Peyer's patch (tissue), 4 donors: Measurements from ENCODE around the gene DENND11. TPM values are rescaled to one million over a fixed set of nuclear protein-coding genes. Genes with fewer than 3 reads are reported as not detected.

ENCODE experiments used
- DNase-seq, 3 donors: peaks; one replicate each; pipeline ENCODE4 v3.0.0-alpha.2; 2017 to 2019
- H3K27ac ChIP-seq, 4 donors: fragments of 200-600 bp; sonication (generic); one replicate each; pipeline ENCODE4 v1.5.1; 2016 to 2019
- H3K27me3 ChIP-seq, 2 donors: fragments of 200-600 bp; sonication (generic); one replicate each; pipeline ENCODE4 v1.5.1; 2019
- H3K36me3 ChIP-seq, 3 donors: fragments of 200-600 bp; sonication (generic); one replicate each; pipeline ENCODE4 v1.5.1; 2016 to 2019
- H3K4me1 ChIP-seq, 4 donors: fragments of 200-600 bp; sonication (generic); one replicate each; pipeline ENCODE4 v1.5.1; 2016 to 2019
- H3K4me3 ChIP-seq, 4 donors: fragments of 200-600 bp; sonication (generic); 1 replicate in 3 of 4; 2 replicates in 1 of 4; pipeline ENCODE4 v1.5.1; 2016 to 2019; ENCODE audit warnings: mild to moderate bottlenecking in 1 of 4
- H3K9me3 ChIP-seq, 4 donors: fragments of 200-600 bp; sonication (generic); one replicate each; pipeline ENCODE4 v1.5.1; 2016 to 2019; ENCODE audit warnings: mild to moderate bottlenecking in 1 of 4
- CTCF ChIP-seq, 6 experiments: fragments of 450-650 bp in 4 of 6; fragments of 200-600 bp in 2 of 6; sonication (generic) in 1 of 6; IDR thresholded peaks; one replicate each; pipeline ENCODE4 v1.5.1; 2017 to 2019; ENCODE audit warnings: antibody characterized with exemption in 6 of 6, mild to moderate bottlenecking in 3 of 6, moderate library complexity in 1 of 6
- POLR2A ChIP-seq, 2 donors: fragments of 450-650 bp; IDR thresholded peaks; one replicate each; pipeline ENCODE4 v1.5.1; 2017; ENCODE audit warnings: antibody characterized with exemption in 2 of 2, mild to moderate bottlenecking in 2 of 2, moderate library complexity in 2 of 2
- total RNA-seq, 4 donors: library from RNA; depleted of rRNA; stranded (reverse); fragments of >200 nt; gene quantifications; one replicate each; pipeline ENCODE4 v1.1.0, GENCODE V29; 2016

The DENND11 gene
- total RNA-seq, 4 donors from 2014 or later: 22.6 to 31.0 (median 26.4) TPM

- Histone ChIP-seq H3K27me3 (no peaks in the 10 kb centered on the region), H3K27ac (peak overlapping the region; percentile 86 to 92 (median 89)), H3K9me3 (no peaks in the 10 kb centered on the region), H3K4me1 (peaks cover 0 to 41% (median 4%) of the 10 kb centered on the region in 4 donors), H3K36me3 (no peaks in the 10 kb centered on the region), H3K4me3 (peak overlapping the region; percentile 85 to 96 (median 92))
- TF ChIP-seq POLR2A (IDR thresholded peaks at IDR 0.05): no peak
- TF ChIP-seq CTCF (IDR thresholded peaks at IDR 0.05): no peak
- DNase-seq: peak in 1 of 3 donors; percentile 48
These were observed 1.1 kb downstream of the DENND11 start for GRCh38 chr7:141700848-141701371.

- Histone ChIP-seq H3K4me3 (peak overlapping the region in 3 of 4 donors; percentile 85 to 96 (median 94)), H3K9me3 (no peaks in the 10 kb centered on the region), H3K4me1 (peaks cover 0 to 41% (median 4%) of the 10 kb centered on the region in 4 donors), H3K27ac (peak overlapping the region in 3 of 4 donors; percentile 86 to 92 (median 89)), H3K36me3 (no peaks in the 10 kb centered on the region), H3K27me3 (no peaks in the 10 kb centered on the region)
- DNase-seq: no peak
- no peak for TF ChIP-seq CTCF (IDR thresholded peaks at IDR 0.05)
- no peak for TF ChIP-seq POLR2A (IDR thresholded peaks at IDR 0.05)
These were observed 1.6 kb downstream of the DENND11 start for GRCh38 chr7:141700296-141700847.

GRCh38 chr7:141699860-141700259 is 2.1 kb downstream of the DENND11 start:
- H3K4me1 ChIP-seq: peaks cover 0 to 39% (median 4%) of the 10 kb centered on the region in 4 donors
- H3K36me3 ChIP-seq: no peaks in the 10 kb centered on the region
- H3K9me3 ChIP-seq: no peaks in the 10 kb centered on the region
- peak overlapping the region in 1 of 4 donors; percentile 14 for H3K4me3 ChIP-seq
- H3K27me3 ChIP-seq: no peaks in the 10 kb centered on the region
- TF ChIP-seq CTCF (IDR thresholded peaks at IDR 0.05): no peak
- TF ChIP-seq POLR2A (IDR thresholded peaks at IDR 0.05): no peak
- H3K27ac ChIP-seq: no peak overlapping the region
- DNase-seq: no peak

DNA sequence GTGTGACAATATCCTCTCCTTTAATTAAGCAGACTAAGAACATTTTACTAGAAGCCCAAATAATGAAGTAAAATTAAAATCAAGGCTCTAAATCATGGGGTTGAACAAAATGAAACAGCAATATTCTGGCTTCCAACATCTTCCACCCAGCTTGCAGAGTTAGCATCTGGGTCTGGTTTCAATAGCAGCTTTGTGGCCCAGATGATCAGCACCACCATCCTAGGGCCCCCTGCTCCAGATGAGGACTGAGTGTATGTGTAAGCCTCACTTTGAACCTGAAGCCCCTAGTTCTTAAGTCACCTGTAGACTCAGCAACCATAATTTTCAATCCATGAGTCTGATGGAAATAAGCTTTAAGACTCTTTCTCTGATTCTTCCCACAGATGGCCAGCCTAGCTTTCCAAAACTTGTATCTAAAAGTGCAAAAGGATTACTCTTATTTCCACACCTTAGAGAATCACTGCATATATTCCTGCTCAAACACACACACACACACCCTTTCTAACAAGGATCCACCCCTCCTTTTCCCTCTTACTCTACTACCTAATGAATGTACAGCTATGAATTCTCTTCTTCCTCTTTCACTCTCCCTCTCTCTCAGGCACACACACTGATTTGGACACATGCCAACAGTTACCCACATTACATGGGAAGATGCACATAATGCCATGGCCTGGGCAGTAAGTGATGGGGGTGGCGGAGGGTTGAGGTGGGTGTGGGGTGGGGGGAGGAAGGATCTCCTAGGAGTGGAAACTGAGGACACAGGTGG is 3.5 kb downstream of the DENND11 start:
- no peaks in the 10 kb centered on the region for H3K9me3 ChIP-seq
- H3K36me3 ChIP-seq: no peaks in the 10 kb centered on the region
- peak in 1 of 3 donors; percentile 21 for DNase-seq
- TF ChIP-seq CTCF (IDR thresholded peaks at IDR 0.05) (no peak), POLR2A (IDR thresholded peaks at IDR 0.05) (no peak)
- H3K27ac ChIP-seq: no peak overlapping the region
- H3K4me3 ChIP-seq: no peak overlapping the region
- H3K4me1 ChIP-seq: peaks cover 0 to 39% (median 4%) of the 10 kb centered on the region in 4 donors
- H3K27me3 ChIP-seq: no peaks in the 10 kb centered on the region

GRCh38 chr7:141697211-141697871 is 4.6 kb downstream of the DENND11 start:
- Histone ChIP-seq H3K27ac (no peak overlapping the region), H3K4me3 (no peak overlapping the region), H3K4me1 (peaks cover 0 to 29% (median 4%) of the 10 kb centered on the region in 4 donors), H3K9me3 (no peaks in the 10 kb centered on the region), H3K27me3 (no peaks in the 10 kb centered on the region), H3K36me3 (no peaks in the 10 kb centered on the region)
- no peak for DNase-seq
- TF ChIP-seq POLR2A (IDR thresholded peaks at IDR 0.05) (no peak), CTCF (IDR thresholded peaks at IDR 0.05) (no peak)
